RWPE2 (cell line): ENCODE measurements around the gene TFE3.
A peak's percentile ranks its signal among the peaks of the same experiment; 100 is the strongest.

Source experiments
- ATAC-seq: fragments of 200-7000 bp; cut with Tn5 transposase; 3 replicates; pipeline ENCODE4 v1.9.1; 2021; ENCODE audit warnings: low read depth
- DNase-seq: peaks from one replicate; pipeline ENCODE4 v3.0.0-alpha.2; 2020; ENCODE audit warnings: low spot score
- H3K27ac ChIP-seq: fragments of 450-650 bp; 2 replicates; pipeline ENCODE4 v1.5.1; 2017; ENCODE audit warnings: mild to moderate bottlenecking; ENCODE audit not compliant: poor library complexity, severe bottlenecking
- H3K27me3 ChIP-seq: fragments of 250-450 bp; sonication (Bioruptor Pico); 2 replicates; pipeline ENCODE4 v1.5.1; 2021; ENCODE audit warnings: mild to moderate bottlenecking, moderate library complexity; ENCODE audit not compliant: insufficient read depth, poor library complexity, severe bottlenecking
- H3K36me3 ChIP-seq: fragments of 250-450 bp; sonication (Bioruptor Pico); 2 replicates; pipeline ENCODE4 v1.5.1; 2020; ENCODE audit warnings: low read depth, mild to moderate bottlenecking, moderate library complexity
- H3K4me1 ChIP-seq: fragments of 250-450 bp; sonication (Bioruptor Pico); 2 replicates; pipeline ENCODE4 v1.5.1; 2021; ENCODE audit warnings: mild to moderate bottlenecking, moderate library complexity; ENCODE audit not compliant: insufficient read depth, poor library complexity, severe bottlenecking
- H3K4me3 ChIP-seq: fragments of 250-450 bp; sonication (Bioruptor Pico); 2 replicates; pipeline ENCODE4 v1.5.1; 2021; ENCODE audit warnings: mild to moderate bottlenecking, moderate library complexity; ENCODE audit not compliant: severe bottlenecking
- H3K9me3 ChIP-seq: fragments of 250-450 bp; sonication (Bioruptor Pico); 2 replicates; pipeline ENCODE4 v1.5.1; 2021; ENCODE audit warnings: mild to moderate bottlenecking, moderate library complexity; ENCODE audit not compliant: severe bottlenecking
- TF ChIP-seq, protein P1 (sequence below): fragments of 450-650 bp; IDR thresholded peaks from one replicate; pipeline ENCODE4 v1.5.1; 2017; ENCODE audit warnings: mild to moderate bottlenecking, moderate library complexity; ENCODE audit not compliant: poor library complexity, severe bottlenecking

The TFE3 gene

DNA sequence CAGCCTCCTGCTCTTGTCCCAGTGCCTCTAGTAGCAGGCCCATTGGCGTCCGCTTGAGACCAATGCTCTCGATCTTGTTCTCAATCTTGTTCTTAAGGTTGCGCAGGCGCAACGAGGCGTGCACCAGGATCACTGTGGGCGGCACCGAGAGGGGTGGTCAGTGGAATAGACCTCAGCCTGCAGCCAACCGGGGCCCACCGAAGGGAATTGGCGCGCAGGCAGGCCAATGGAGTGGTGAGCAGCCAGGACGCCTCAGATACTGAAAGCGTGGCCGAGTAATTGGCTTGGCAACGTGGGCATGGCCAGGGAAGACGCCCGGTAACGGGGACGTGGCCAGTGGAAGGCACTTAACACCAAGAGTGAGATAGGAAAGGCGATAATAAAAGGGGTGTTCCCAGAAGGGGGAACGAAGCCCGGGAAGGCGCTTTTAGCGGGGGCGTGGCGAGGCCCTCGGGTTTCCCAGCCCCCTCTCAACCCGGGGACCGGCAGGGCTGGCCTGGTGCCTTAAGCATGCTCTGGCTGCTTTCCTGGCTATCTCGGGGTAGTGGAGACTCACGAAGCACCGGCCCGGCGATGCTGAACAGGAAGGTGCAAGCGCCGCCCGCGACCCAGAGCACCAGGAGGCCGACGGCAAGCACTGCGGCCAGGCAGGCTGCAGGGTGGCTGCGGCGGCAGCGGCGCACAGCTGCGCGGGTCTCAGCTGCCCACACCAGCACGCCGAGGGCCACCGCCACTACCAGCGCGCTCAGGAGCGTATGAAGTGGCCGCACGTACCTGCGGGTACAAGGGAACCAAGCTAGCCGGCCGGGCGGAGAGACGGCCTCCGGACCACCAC is 28.9 kb upstream of the TFE3 start:
- peak overlapping the region; percentile 31 for H3K27ac ChIP-seq
- no peaks in the 10 kb centered on the region for H3K27me3 ChIP-seq
- no peaks in the 10 kb centered on the region for H3K36me3 ChIP-seq
- H3K9me3 ChIP-seq = no peaks in the 10 kb centered on the region
- ATAC-seq = peak; percentile 13; the same call in 2 of the 3 replicates
- H3K4me3 ChIP-seq = peak overlapping the region; percentile 48
- TF ChIP-seq, protein P1, sequence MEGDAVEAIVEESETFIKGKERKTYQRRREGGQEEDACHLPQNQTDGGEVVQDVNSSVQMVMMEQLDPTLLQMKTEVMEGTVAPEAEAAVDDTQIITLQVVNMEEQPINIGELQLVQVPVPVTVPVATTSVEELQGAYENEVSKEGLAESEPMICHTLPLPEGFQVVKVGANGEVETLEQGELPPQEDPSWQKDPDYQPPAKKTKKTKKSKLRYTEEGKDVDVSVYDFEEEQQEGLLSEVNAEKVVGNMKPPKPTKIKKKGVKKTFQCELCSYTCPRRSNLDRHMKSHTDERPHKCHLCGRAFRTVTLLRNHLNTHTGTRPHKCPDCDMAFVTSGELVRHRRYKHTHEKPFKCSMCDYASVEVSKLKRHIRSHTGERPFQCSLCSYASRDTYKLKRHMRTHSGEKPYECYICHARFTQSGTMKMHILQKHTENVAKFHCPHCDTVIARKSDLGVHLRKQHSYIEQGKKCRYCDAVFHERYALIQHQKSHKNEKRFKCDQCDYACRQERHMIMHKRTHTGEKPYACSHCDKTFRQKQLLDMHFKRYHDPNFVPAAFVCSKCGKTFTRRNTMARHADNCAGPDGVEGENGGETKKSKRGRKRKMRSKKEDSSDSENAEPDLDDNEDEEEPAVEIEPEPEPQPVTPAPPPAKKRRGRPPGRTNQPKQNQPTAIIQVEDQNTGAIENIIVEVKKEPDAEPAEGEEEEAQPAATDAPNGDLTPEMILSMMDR = no peak
- DNase-seq = no peak
- no peaks in the 10 kb centered on the region for H3K4me1 ChIP-seq

DNA sequence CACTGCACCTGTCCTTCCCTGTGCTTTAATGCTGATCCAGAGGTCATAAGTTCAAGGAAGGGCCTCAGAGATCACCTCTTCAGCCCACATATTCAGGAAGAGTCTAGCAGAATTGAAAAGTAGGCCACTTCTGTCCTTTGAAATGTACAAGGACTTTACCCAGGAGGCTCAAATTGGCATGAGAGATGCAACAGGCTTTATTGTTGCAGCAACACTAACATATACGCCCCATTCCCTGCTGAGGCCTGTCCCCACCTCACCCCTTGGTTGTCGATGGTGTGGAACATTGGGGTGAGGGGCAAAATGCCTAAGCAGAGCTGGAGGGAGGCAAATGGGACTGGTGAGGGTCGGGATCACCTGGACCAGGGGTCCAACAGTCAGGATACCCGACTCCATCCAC is 27.8 kb upstream of the TFE3 start:
- DNase-seq (no peak), ATAC-seq (no peak)
- no peaks in the 10 kb centered on the region for H3K36me3 ChIP-seq
- H3K4me3 ChIP-seq = no peak overlapping the region
- no peak overlapping the region for H3K27ac ChIP-seq
- H3K4me1 ChIP-seq = no peaks in the 10 kb centered on the region
- no peaks in the 10 kb centered on the region for H3K9me3 ChIP-seq
- TF ChIP-seq, protein P1 = no peak
- H3K27me3 ChIP-seq = no peaks in the 10 kb centered on the region

DNA sequence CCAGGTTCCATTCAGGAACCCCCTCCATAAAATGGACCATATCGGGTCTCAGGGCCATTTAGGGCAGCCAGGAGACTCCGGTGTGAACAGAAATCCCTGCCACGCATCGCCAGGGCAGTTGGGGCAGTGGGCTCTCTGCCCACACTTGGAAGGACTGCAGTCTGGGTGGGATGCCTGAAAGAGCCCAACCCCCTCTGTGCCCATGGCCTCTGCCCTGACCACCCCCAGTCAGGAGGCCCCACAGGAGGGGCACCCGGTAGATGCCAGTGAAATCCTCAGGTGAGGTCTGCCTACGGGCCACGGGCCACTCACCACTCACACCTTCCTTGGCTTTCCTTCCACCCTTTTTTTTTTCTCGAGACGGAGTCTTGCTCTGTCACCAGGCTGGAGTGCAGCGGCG is 25.9 kb upstream of the TFE3 start:
- ATAC-seq (no peak), DNase-seq (no peak)
- Histone ChIP-seq H3K27ac (no peak overlapping the region), H3K27me3 (no peaks in the 10 kb centered on the region), H3K36me3 (no peaks in the 10 kb centered on the region), H3K4me1 (no peaks in the 10 kb centered on the region), H3K4me3 (no peak overlapping the region), H3K9me3 (no peaks in the 10 kb centered on the region)
- TF ChIP-seq, protein P1 = no peak

DNA sequence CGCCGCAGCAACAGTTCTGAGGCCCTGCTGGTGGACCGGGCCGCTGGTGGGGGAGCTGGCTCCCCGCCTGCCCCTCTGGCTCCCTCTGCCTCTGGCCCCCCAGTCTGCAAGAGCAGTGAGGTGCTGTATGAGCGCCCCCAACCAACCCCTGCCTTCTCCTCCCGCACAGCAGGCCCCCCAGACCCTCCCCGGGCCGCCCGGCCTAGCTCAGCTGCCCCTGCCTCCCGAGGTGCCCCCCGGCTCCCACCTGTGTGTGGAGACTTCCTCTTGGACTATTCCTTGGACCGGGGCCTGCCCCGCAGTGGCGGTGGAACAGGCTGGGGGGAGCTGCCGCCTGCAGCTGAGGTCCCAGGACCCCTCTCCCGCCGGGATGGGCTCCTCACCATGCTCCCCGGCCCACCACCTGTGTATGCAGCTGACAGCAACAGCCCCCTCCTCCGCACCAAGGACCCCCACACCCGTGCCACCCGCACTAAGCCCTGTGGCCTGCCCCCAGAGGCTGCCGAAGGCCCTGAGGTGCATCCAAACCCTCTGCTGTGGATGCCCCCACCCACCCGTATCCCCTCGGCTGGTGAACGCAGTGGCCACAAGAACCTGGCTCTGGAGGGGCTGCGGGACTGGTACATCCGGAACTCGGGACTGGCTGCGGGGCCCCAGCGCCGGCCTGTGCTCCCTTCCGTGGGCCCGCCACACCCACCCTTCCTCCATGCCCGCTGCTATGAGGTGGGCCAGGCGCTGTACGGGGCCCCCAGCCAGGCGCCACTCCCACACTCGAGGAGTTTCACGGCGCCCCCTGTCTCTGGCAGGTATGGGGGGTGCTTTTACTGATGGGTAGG is 24.3 kb upstream of the TFE3 start:
- Histone ChIP-seq H3K27ac (no peak overlapping the region), H3K4me1 (no peaks in the 10 kb centered on the region), H3K36me3 (0 out of 2 replicates have a peak, but pooled peaks cover 2% of the 10 kb centered on the region), H3K9me3 (no peaks in the 10 kb centered on the region), H3K27me3 (no peaks in the 10 kb centered on the region), H3K4me3 (no peak overlapping the region)
- TF ChIP-seq, protein P1 = no peak
- ATAC-seq (no peak), DNase-seq (no peak)
